ENCODE data around the gene CCNJL.

GRCh38 chr5:160298189-160298588 lies 14.2 kb downstream of the CCNJL start:
- no peak for TF ChIP-seq CTCF (IDR thresholded peaks at IDR 0.05; ENCODE audit: insufficient read depth, low read depth, low read length)
- no peak for TF ChIP-seq EZH2 (IDR thresholded peaks at IDR 0.05; ENCODE audit: insufficient read depth, low read length)
